ENCODE results near the gene VWA5B2. TPM values are rescaled to one million over a fixed set of nuclear protein-coding genes. Genes with fewer than 3 reads are reported as not detected.
A peak's percentile ranks its signal among the peaks of the same experiment; 100 is the strongest.

The VWA5B2 gene
- total and polyA plus RNA-seq, 2 experiments from 2014 or later: 0.66 TPM; not detected in 1

- H3K27ac ChIP-seq (ENCODE audit: low read depth): peak within 1 kb of the TSS; percentile 99
- H4K20me1 ChIP-seq (replicated peaks; ENCODE audit: insufficient read depth): peaks cover 20% of the 10 kb centered on the region
- Mint-ChIP-seq H3K4me1 (peaks cover 3% of the 10 kb centered on the region; the same call in 1 of the 3 replicates), H3K4me3 (peak within 1 kb of the TSS; percentile 90), H3K36me3 (ENCODE audit: low read depth) (peaks cover 15% of the 10 kb centered on the region), H3K27ac (peak within 1 kb of the TSS; percentile 99), H3K9me3 (no peaks in the 10 kb centered on the region; the same call in 2 of the 3 replicates), H3K27me3 (ENCODE audit: insufficient read depth, low read depth, poor library complexity) (peaks cover 22% of the 10 kb centered on the region)
- H3K4me2 ChIP-seq: peak within 1 kb of the TSS; percentile 98
- ATAC-seq (peak; percentile 94), DNase-seq (ENCODE audit: low spot score) (peak; percentile 99)
- H3K27me3 ChIP-seq (ENCODE audit: insufficient read depth): no peaks in the 10 kb centered on the region
- H2AFZ ChIP-seq: peak within 1 kb of the TSS; percentile 100
- peaks cover 30% of the 10 kb centered on the region for H3K79me2 ChIP-seq (replicated peaks; ENCODE audit: insufficient read depth)
- no peaks in the 10 kb centered on the region for H3K9me2 ChIP-seq (ENCODE audit: insufficient read depth)
- peak within 1 kb of the TSS; percentile 93 for H3K4me3 ChIP-seq
- H3F3A ChIP-seq (replicated peaks; ENCODE audit: low read depth): peaks cover 5% of the 10 kb centered on the region; the same call in 1 of the 2 replicates
- H3K36me3 ChIP-seq (ENCODE audit: insufficient read depth): 0 out of 2 replicates have a peak, but pooled peaks cover 3% of the 10 kb centered on the region
- peak; percentile 36 for TF ChIP-seq EZH2 (IDR thresholded peaks at IDR 0.05; ENCODE audit: low read depth, unreplicated experiment)
- peak; percentile 59; the same call in 1 of the 2 replicates for TF ChIP-seq CREB1 (CRISPR knock-in tag; IDR thresholded peaks at IDR 0.05; ENCODE audit: low read depth)
- TF ChIP-seq ZNF462 (CRISPR knock-in tag; IDR thresholded peaks at IDR 0.05): no peak
- TF ChIP-seq POLR2AphosphoS5 (IDR thresholded peaks at IDR 0.05; ENCODE audit: low read depth): peak; percentile 69; the same call in 1 of the 2 replicates
- TF ChIP-seq ETS1 (IDR thresholded peaks at IDR 0.05): peak; percentile 73
- no peak for TF ChIP-seq ZNF114 (CRISPR knock-in tag; IDR thresholded peaks at IDR 0.05)
- peak; percentile 38 to 58 for TF ChIP-seq CTCF (conservative IDR thresholded peaks at IDR 0.05; ENCODE audit: low read depth in 2 of 2)
- peaks cover 3% of the 10 kb centered on the region; the same call in 1 of the 2 replicates for H3K4me1 ChIP-seq (ENCODE audit: insufficient read depth)
These were observed 20.2 kb downstream of the VWA5B2 start, which contains the start of gene EEF1AKMT4 for GRCh38 chr3:184249412-184250166. Gene EEF1AKMT4, plus strand, starts transcription at chr3:184249672. Its CDS starts 23 bp downstream, at chr3:184249695.
